Small intestine (tissue), 7 donors: Measurements from ENCODE around the gene PITPNC1. TPM values are rescaled to one million over a fixed set of nuclear protein-coding genes. Genes with fewer than 3 reads are reported as not detected.
A peak's percentile ranks its signal among the peaks of the same experiment; 100 is the strongest.
"Not testable (repeated sequence)": the region's sequence is repeated elsewhere in the genome, so short reads cannot be mapped to it uniquely, and the experiment has no call there.

ENCODE experiments used
- DNase-seq, 2 donors: peaks; one replicate each; pipeline versions ENCODE4 v3.0.0 to v3.0.0-alpha.2; 2013
- FAIRE-seq: peaks from 2 replicates; lab custom pipeline; 2012; peaks lifted over from hg19 to GRCh38; lab: Jason Lieb, UNC
- H3K27ac ChIP-seq, 3 donors: one replicate each; pipeline ENCODE4 v1.5.1; 2013; ENCODE audit warnings: low read length in 2 of 3, mild to moderate bottlenecking in 2 of 3, control low read depth in 1 of 3, inconsistent platforms in 1 of 3, low read depth in 1 of 3, moderate library complexity in 1 of 3
- H3K27me3 ChIP-seq, 3 donors: one replicate each; pipeline ENCODE4 v1.6.1; 2013; ENCODE audit warnings: low read length in 3 of 3, inconsistent platforms in 1 of 3; ENCODE audit not compliant: control insufficient read depth in 3 of 3, insufficient read depth in 3 of 3
- H3K36me3 ChIP-seq, 3 donors: one replicate each; pipeline ENCODE4 v1.6.1; 2013; ENCODE audit warnings: low read length in 3 of 3, inconsistent platforms in 1 of 3, low read depth in 1 of 3, mild to moderate bottlenecking in 1 of 3, moderate library complexity in 1 of 3; ENCODE audit not compliant: control insufficient read depth in 3 of 3, insufficient read depth in 2 of 3
- H3K4me1 ChIP-seq, 3 donors: one replicate each; pipeline ENCODE4 v1.6.1; 2013; ENCODE audit warnings: low read length in 2 of 3, inconsistent platforms in 1 of 3, low read depth in 1 of 3, mild to moderate bottlenecking in 1 of 3, moderate library complexity in 1 of 3; ENCODE audit not compliant: control insufficient read depth in 3 of 3, insufficient read depth in 2 of 3
- H3K4me3 ChIP-seq, 3 donors: one replicate each; pipeline ENCODE4 v1.5.1; 2013; ENCODE audit warnings: low read length in 3 of 3, control low read depth in 1 of 3, inconsistent platforms in 1 of 3, low read depth in 1 of 3, mild to moderate bottlenecking in 1 of 3, moderate library complexity in 1 of 3
- H3K9me3 ChIP-seq, 2 donors: one replicate each; pipeline ENCODE4 v1.6.1; 2013; ENCODE audit warnings: low read depth in 1 of 2, low read length in 1 of 2; ENCODE audit not compliant: control insufficient read depth in 2 of 2, insufficient read depth in 1 of 2
- WGBS, 3 donors: extraction: QIAGEN DNeasy Blood & Tissue Kit; methylation state at CpG; one replicate each; pipeline ENCODE4 v1.1.7; 2013; 5-methylcytosine and 5-hydroxymethylcytosine counted together
- polyA plus RNA-seq, 4 donors: library from polyadenylated mRNA; stranded (reverse) in 3 of 4; unstranded in 1 of 4; fragments of 200-250 nt in 3 of 4; fragments of 120-200 nt in 1 of 4; gene quantifications; one replicate each; pipeline versions ENCODE4 v1.2.1 to v1.2.3, GENCODE V29; 2013
- donor health status: healthy with polysubstance abuse.
- donor health status: control.
- donor health status: control.
- donor health status: Bipolar disorder and iron deficiency.
- donor health status: healthy.

PITPNC1 gene
- polyA plus RNA-seq, 4 donors, result 0.67 to 11.7 (median 3.4) TPM

DNA sequence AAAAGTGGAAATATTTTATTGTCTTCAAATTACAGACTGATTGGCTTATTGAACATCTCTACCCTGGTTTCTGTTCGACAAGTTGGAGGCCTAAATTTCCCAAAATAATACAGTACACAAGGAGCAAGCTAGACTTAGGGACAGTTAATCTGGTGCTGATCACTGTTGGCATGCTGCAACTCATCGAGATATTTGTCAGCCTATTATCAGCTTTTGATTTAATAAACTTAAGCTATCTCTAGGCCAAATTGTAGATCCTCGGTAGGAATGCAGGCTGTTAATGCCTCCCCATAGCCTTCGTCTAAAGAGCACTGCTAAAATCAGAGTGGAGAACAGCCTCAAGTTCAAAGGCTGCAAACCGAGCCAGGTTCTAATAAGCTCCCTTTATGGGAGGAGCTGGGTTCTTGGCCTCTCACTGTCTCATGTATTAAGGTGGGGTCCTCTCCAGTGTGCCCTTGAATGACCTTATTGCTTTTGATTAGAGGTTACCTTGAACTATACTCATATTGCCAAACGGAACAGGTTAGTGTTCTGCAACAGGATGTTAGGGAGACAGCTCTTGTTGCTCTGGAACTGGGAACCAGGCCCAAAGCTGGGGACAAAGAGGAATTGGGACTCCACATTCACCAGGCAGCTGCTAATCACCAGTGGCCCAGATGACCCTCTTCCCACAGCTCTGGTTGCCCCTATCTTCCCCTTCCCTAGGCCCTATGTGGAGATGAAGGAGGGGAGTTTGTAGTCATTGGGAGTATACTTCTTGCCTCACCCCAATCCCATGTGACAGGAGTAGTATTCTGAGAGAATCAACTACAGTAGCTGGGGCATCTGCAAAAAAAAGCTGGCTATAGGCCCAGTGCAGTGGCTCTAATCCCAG, 271.2 kb downstream of the PITPNC1 start:
- H3K4me1 ChIP-seq, result no peaks in the 10 kb centered on the region
- peak overlapping the region in 1 of 3 donors; percentile 5 for H3K27ac ChIP-seq
- no peaks in the 10 kb centered on the region for H3K9me3 ChIP-seq
- 28 to 70% (median 49%) methylated on average over 6 of the region's 6 CpGs for WGBS, 3 donors
- peaks cover 0 to 3% (median 0%) of the 10 kb centered on the region in 3 donors for H3K36me3 ChIP-seq
- DNase-seq (no peak), FAIRE-seq (no peak)
- no peaks in the 10 kb centered on the region for H3K27me3 ChIP-seq
- H3K4me3 ChIP-seq, result no peak overlapping the region

DNA sequence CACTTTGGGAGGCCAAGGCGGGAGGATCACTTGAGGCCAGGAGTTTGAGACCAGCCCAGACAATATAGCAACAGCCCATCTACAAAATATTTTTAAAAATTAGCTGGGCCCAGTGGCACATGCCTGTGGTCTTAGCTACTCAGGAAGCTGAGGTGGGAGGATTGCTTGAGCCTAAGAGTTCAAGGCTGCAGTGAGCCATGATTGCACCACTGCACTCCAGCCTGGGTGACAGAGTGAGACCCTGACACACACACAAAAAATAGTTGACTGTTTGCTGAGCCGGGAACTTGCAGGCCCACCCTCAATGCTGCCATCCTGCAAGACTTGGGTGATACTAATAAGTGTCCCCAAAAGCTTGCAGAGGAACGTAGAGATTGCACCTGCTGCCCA, 271.8 kb downstream of the PITPNC1 start:
- H3K36me3 ChIP-seq, H3K27me3 ChIP-seq, H3K27ac ChIP-seq, H3K4me1 ChIP-seq, FAIRE-seq, H3K4me3 ChIP-seq, H3K9me3 ChIP-seq, DNase-seq: not testable (repeated sequence)
- WGBS, 3 donors, result 90 to 97% (median 96%) methylated on average over 3 of the region's 3 CpGs

DNA sequence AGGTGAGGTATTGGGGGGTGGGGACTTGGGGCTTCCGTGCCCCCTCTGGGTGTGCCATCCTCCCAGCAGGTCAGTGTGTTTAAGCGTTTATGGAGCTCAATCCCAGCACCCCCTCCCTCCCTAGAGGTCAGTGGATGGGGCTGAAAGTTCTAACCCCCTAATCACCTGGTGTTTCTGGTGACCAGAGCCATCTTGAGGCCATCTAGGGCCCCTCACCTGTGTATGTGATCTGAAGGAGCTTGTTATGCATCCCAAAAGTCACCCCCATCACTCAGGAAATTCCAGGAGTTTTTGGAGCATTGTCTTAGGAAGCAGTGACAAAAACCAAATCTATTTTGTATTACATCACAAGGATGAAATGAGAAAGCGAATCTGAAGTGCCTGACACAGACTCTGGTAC, 272.8 kb downstream of the PITPNC1 start:
- WGBS, 3 donors, result 78 to 85% (median 82%) methylated on average over 3 of the region's 3 CpGs
- H3K27me3 ChIP-seq, result no peaks in the 10 kb centered on the region
- no peak for FAIRE-seq
- H3K9me3 ChIP-seq, result no peaks in the 10 kb centered on the region
- peak overlapping the region in 1 of 3 donors; percentile 11 for H3K27ac ChIP-seq
- H3K4me1 ChIP-seq, result no peaks in the 10 kb centered on the region
- DNase-seq, result no peak
- H3K4me3 ChIP-seq, result no peak overlapping the region
- H3K36me3 ChIP-seq, result peaks cover 0 to 3% (median 0%) of the 10 kb centered on the region in 3 donors

DNA sequence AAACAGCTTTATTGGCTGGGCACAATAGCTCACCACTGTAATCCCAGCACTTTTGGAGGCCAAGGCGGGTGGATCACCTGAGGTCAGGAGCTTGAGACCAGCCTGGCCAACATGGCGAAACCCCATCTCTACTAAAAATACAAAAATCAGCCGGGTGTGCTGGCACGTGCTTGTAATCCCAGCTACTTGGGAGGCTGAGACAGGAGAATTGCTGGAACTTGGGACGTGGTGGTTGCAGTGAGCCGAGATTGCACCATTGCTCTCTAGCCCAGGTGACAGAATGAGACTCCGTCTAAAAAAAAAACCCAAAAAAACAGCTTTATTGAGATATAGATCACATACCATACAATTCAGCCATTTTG, 274.1 kb downstream of the PITPNC1 start:
- WGBS, 3 donors, result 82 to 91% (median 87%) methylated on average over 7 of the region's 7 CpGs
- FAIRE-seq, H3K4me3 ChIP-seq, H3K36me3 ChIP-seq, H3K27me3 ChIP-seq, H3K9me3 ChIP-seq, H3K4me1 ChIP-seq, DNase-seq: not testable (repeated sequence)
- peak overlapping the region in 1 of 3 donors; percentile 32 for H3K27ac ChIP-seq

DNA sequence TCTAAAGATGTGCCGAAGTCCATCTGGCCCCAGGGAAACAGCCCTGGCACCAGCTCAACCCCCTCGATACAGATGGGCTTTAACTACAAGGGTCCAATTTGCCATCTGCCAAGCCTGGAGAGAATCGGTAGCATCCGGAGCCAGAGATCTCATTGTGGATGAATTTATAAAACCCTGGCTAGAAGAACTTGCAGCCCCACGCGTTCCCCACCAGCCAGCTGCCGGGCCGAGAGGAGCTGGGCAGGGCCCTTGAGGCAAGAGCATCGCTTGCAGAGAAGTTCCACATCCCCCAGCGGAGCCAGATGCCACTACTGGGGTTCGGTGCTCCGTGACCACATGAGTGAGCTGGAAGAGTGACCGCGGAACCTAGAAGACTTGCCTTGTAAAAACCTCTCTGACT, 275.4 kb downstream of the PITPNC1 start:
- DNase-seq (no peak), FAIRE-seq (no peak)
- 90 to 95% (median 91%) methylated on average over 14 of the region's 14 CpGs for WGBS, 3 donors
- H3K27ac ChIP-seq, result no peak overlapping the region
- no peaks in the 10 kb centered on the region for H3K27me3 ChIP-seq
- H3K36me3 ChIP-seq, result peaks cover 0 to 3% (median 0%) of the 10 kb centered on the region in 3 donors
- no peaks in the 10 kb centered on the region for H3K4me1 ChIP-seq
- no peak overlapping the region for H3K4me3 ChIP-seq
- H3K9me3 ChIP-seq, result no peaks in the 10 kb centered on the region

DNA sequence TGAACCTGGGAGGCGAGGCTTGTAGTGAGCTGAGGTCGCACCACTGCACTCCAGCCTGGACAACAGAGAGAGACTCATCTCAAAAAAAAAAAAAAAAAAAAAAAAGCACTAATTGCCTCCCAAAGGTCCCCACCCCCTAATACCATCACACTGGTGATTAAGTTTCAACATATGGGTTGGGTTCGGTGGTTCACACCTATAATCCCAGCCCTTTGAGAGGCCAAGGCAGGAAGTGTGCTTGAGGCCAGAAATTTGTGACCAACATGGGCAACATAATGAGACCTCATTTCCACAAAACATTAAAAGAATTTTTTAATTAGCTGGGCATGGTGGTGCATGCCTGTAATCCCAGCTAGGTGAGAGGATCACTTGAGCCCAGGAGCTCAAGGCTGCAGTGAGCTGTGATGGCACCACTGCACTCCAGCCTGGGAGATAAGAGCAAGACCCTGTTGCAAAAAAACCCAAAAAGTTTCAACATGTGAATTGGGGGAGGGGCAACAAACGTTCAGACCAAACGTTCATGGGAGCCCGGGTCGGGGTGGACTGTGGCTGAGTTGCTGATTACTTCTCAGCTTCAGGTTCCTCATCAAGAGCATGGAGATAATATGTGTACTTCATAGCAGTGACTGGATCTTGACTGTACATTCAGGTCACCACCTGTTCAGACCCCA, 278.5 kb downstream of the PITPNC1 start:
- no peaks in the 10 kb centered on the region for H3K27me3 ChIP-seq
- peaks cover 0 to 3% (median 0%) of the 10 kb centered on the region in 3 donors for H3K36me3 ChIP-seq
- DNase-seq (no peak), FAIRE-seq (no peak)
- H3K27ac ChIP-seq, result no peak overlapping the region
- no peaks in the 10 kb centered on the region for H3K4me1 ChIP-seq
- whole genome bisulfite sequencing, 3 donors, result 73 to 82% (median 80%) methylated on average over 7 of the region's 7 CpGs
- peaks cover 0 to 10% of the 10 kb centered on the region in 2 donors for H3K9me3 ChIP-seq
- no peak overlapping the region for H3K4me3 ChIP-seq

DNA sequence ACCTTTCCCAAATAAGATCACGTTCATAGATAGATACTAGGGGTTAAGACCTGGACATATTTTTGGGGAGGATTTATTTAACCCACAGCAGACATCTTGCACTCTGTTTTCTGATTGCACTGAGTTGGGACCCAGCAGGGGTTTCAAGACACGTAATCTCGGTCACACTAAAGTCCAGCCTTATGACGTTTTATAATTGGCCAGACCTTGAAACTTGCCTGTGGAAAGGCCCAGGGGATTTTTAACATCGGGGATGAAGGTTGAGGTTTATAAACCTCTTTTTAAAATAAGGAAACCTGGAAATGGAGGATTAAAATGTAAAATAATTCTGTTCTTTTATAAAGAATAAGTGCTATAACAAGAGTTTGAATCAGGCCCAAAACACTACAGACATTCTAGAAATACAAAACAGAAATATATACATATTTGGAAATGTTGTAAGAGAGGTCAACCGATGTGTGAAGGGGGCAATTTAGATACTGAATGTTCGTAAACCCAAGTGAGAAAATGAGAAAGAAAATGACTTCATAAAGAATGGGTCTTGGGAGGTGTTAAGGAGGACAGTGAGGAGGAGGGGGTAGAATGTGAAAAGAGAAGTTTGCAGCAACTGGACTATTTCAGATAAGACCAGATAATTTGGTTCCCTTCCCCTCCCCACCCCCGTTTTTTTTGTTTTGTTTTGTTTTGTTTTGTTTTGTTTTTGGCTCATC, 279.6 kb downstream of the PITPNC1 start:
- no peak for DNase-seq
- Histone ChIP-seq H3K4me3 (no peak overlapping the region), H3K9me3 (peaks cover 0 to 12% of the 10 kb centered on the region in 2 donors), H3K36me3 (peaks cover 0 to 3% (median 0%) of the 10 kb centered on the region in 3 donors), H3K27me3 (no peaks in the 10 kb centered on the region), H3K4me1 (no peaks in the 10 kb centered on the region), H3K27ac (no peak overlapping the region)
- 68 to 84% (median 80%) methylated on average over 8 of the region's 8 CpGs for WGBS, 3 donors
- no peak for FAIRE-seq

DNA sequence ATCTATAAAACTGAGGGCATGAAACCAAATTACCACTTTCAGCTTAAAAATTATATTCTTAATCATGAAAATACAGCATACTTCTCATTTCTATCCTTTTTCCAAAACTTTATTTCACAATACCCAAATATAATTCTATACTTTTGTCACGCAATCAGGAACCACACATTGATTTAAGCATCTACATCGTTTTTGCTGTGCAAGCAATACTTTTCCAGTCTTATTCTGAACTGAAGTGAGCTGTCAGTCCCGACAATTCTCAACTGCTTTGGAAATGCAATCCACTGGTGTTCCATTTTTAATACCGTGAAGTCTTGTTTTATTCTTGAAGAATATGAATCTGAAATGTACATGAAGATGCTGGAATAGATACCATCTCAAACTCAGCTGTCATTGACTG, 280.5 kb downstream of the PITPNC1 start:
- peaks cover 0 to 12% of the 10 kb centered on the region in 2 donors for H3K9me3 ChIP-seq
- H3K36me3 ChIP-seq, result peaks cover 0 to under 1% (median 0%) of the 10 kb centered on the region in 3 donors
- no peak overlapping the region for H3K27ac ChIP-seq
- no peaks in the 10 kb centered on the region for H3K27me3 ChIP-seq
- WGBS, 3 donors, result 90 to 96% (median 93%) methylated on average over 4 of the region's 4 CpGs
- DNase-seq (no peak), FAIRE-seq (no peak)
- H3K4me3 ChIP-seq, result no peak overlapping the region
- no peaks in the 10 kb centered on the region for H3K4me1 ChIP-seq
